NCI-H128 (cell line): ENCODE results near the gene NDOR1.
A peak's percentile ranks its signal among the peaks of the same experiment; 100 is the strongest.

ENCODE experiments used
- DNase-seq: peaks from one replicate; lab custom pipeline; 2025; ENCODE audit not compliant: unreplicated experiment; lab: John Stamatoyannopoulos, UW

The NDOR1 gene

GRCh38 chr9:137167747-137168572 is 37.5 kb upstream of the NDOR1 start:
- DNase-seq: no peak

DNA sequence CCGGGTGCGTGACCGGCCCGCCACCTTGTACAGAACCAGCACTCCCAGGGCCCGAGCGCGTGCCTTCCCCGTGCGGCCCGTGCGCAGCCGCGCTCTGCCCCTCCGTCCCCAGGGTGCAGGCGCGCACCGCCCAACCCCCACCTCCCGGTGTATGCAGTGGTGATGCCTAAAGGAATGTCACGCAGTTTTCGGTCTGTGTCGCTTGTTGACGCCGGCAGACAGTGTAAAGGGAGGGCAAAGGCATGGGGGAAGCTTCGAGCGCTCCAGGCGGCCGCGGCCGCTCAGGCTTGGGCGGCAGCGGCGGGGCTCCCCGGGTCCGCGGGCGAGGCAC is 37.0 kb upstream of the NDOR1 start:
- no peak for DNase-seq

DNA sequence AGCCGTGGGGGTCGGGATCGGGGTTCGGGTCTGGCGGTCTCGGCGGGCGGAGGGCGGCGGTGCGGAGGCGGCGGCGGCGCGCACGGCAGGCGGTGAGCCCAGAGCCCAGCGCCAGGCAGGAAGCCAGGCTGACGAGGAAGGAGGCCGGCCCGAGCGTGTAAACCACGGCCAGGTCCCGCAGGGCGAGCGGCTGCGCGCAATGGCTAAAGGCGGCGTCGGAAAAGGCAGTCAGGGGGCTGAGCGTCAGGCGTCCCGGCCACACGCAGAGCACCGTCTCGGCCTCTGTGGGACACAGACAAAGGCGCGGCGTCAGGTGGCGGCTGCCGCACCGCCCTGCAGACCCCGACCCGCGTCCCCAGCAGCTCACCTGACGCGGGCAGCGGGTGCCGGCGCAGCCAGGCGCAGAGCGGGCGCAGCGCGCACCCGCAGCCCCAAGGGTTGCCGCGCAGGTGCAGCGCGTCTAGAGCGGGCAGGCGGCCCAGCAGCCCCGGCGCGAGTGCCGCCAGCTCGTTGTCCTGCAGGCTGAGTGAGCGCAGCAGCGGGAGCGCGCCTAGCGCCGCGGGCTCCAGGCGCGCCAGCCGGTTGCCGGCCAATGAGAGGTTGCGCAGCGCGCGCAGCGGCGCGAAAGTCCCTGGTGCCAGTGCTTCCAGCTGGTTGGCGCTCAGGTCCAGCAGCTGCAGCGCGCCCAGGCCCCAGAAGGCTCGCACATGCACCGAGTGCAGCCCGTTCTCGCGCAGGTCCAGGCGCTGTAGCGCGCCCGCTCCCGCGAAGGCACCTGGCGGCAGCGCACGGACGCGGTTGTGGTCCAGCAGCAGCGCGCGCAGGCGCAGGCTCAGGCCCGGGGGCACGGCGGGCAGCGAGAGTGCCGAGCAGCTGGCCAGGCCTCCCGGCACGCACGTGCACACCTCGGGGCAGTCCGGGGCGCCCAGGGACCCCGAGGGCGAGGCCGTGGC is 36.3 kb upstream of the NDOR1 start:
- DNase-seq: peak; percentile 60

GRCh38 chr9:137169896-137170358 is 35.6 kb upstream of the NDOR1 start, which contains the start of gene LRRC26:
TSS of gene LRRC26 (minus strand) at chr9:137170051. CDS start at chr9:137169943, 108 bp downstream.
- no peak for DNase-seq

GRCh38 chr9:137170486-137171148 is 34.9 kb upstream of the NDOR1 start:
- no peak for DNase-seq

- DNase-seq: no peak
Measured at GRCh38 chr9:137171149-137171900, 34.2 kb upstream of the NDOR1 start.

DNA sequence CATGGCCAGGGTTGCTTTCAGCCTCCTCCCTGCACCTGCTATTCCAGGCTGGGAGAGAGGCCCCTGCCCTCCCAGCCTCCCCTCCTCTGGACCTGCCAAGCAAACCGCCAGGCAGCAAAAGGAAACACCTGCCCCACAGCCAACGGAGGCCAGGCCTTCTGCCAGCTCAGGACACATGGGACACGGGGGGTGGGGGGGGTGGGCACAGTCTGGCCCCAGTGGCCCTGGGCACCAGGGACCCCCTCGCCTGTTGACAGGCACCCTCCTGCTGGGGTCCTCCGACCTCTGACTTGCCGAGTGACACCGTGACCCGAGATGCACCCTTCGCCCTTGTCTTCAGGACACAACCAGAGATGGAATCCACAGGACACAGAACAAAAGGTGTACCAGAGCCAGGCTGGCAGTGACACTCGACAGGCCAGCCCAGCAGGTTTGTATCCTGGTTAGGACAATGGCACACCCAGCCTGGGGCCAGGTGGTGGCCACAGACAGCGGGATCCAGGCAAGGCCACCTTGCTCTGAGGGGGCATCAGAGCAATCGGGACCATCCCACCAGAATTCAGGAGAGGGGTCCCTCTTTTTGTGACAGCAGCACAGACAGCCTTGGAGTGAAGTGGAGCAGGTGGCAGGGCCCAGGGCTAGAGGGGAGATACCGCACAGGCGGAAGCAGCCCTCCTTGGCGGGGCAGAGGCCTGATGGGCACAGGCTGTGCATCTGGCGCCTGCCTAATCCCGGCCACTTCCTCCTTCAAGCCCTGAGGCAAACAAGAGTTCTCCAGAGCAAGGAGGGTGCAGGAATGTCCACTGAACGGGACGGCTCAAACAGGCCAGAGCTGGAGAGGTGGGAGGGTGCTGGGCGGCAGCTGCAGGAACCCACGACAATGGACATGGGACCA is 32.4 kb upstream of the NDOR1 start:
- DNase-seq: no peak

DNA sequence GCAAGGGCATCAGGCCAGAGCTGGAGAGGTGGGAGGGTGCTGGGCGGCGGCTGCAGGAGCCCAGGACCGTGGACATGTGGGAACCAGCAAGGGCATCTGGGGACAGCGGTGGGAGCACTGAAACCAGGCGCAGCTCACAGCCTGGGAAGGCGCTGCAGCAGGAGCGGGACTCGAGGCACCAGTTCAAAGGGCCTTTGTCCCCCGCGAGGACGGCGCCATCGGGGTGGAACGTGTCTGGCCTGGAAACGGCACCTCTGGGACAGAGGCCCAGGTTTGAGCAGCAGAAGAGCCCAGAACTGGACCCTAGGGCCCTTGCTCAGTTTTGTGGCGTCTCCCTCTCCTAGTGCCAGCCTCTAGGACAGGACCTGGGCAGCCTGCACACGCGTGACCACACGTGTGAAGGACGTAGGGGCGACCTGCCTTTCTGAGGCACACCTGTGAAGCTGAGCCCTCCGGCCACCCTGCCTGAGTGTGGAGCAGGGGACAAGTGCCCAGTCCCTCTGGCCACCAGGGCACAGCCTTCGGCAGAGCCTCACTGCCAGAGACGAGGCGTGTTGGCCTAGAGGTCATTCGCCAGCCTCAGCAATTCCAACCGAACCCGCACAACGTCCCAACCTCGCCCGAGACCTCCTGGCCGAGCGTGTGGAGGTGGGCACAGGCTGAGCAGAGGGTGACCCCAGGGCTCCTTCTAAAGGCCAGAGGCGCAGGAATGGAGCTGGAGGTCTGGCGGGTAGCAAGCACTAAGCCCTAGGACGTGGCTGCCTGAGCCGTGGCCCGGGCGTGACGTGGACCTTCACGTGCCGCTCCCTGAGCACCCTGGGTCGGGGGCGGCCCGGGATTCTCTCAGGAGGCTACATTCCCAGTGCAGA is 31.5 kb upstream of the NDOR1 start:
- DNase-seq: no peak

GRCh38 chr9:137174722-137175293 is 30.7 kb upstream of the NDOR1 start:
- DNase-seq: no peak

DNA sequence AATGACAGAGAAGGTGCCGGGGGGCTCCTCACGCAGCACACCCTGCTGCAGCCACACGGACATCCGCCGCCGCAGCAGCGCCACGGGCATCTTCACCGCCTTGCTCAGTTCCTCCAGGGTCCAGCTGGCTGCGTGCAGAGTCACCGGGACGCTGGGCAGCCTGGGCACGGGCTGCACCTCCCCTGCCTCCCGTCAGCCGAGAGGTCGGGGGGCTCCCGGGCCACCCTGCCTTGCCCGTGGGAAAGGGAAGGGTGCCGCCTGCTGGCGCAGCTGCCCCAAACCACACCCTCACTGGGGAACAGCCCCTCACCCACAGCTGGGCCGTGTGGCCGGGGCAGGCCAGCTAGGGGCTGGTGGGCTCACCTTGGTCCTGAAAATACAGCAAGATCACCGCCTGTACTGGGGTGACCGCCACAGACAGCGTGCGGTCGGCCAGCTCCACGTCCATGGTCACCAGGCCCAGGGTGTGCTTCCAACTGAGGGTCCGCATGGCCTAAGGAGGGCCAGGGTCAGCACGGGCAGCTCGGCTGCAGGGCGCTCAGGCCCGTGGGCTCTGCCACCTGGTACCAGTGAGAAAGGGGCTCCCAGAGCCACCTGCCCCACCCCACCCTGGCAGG is 30.0 kb upstream of the NDOR1 start:
- no peak for DNase-seq

GRCh38 chr9:137176302-137177182 is 29.0 kb upstream of the NDOR1 start:
- DNase-seq: no peak

DNA sequence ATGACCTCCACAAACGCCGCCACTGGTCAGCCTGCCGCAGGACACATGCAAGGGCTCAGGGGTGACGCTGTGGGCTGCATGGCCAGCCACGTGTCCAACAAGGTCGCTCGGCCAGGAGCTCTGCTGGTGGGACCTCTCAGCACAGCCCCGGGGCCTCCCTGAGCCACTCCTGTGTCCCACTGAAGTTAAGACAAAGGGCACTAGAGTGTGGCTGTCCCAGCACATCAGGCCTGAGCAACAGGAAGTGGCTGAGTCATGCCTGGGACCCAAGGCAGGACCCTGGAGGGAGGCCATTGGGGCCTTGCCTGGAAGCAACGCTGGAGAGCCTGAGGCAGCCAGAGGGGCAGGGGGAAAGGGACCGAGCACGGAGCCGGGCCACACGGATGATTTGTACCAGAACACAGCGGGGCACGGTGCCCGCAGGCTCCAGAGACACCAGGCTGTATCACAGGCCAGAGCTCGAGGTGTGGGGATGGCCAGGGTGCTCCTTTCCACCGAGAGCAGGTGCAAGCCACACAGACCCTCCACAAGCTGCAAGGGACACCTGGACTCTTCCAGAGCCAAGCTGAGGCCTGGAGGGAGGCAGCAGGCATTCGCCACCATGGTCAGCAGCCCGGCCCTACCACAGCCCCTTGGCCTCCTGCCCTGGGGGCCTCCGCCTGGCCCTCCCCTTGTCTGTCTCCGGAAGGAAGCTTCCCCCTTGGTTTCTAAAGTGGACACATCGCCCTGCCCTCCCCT is 27.1 kb upstream of the NDOR1 start:
- no peak for DNase-seq

GRCh38 chr9:137178939-137179630 is 26.4 kb upstream of the NDOR1 start:
- DNase-seq: no peak

GRCh38 chr9:137179761-137180160 is 25.7 kb upstream of the NDOR1 start:
- DNase-seq: no peak

GRCh38 chr9:137180491-137180890 is 25.0 kb upstream of the NDOR1 start:
- no peak for DNase-seq

DNA sequence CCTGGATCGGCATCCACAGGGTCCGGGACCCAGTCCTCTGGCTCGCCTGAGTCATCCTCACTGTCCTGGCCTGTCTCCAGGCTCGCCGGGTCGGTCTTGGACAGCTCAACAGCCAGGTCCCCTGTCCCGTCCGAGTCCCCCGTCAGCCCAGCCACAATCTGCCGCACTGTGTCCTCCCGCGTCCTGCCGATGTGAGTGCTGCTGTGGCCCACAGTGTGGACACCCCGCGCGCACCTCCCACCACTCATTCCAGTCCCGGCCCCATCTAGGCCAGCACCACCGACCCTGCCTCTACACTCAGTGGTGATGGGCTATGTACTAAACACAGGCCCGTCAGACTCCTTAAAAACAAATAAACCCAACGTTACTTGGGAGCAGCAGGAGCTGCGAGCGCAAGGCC is 23.8 kb upstream of the NDOR1 start:
- DNase-seq: no peak
